Brain microvascular endothelial cell (primary cell): ENCODE measurements around the gene C2CD2L.

Source experiments
- DNase-seq: peaks from one replicate; pipeline ENCODE4 v3.0.0-alpha.2; 2020
- H3K27ac ChIP-seq: fragments of 250-450 bp; sonication (Bioruptor Pico); 2 replicates; pipeline ENCODE4 v1.5.1; 2020; ENCODE audit warnings: mild to moderate bottlenecking, moderate library complexity
- H3K27me3 ChIP-seq: fragments of 250-450 bp; sonication (Bioruptor Pico); replicated peaks from 2 replicates; pipeline ENCODE4 v1.5.1; 2020; ENCODE audit warnings: mild to moderate bottlenecking
- H3K36me3 ChIP-seq: fragments of 250-450 bp; sonication (Bioruptor Pico); replicated peaks from 2 replicates; pipeline ENCODE4 v1.5.1; 2020; ENCODE audit warnings: mild to moderate bottlenecking
- H3K4me3 ChIP-seq: 2 replicates; pipeline ENCODE4 v1.5.1; 2011; ENCODE audit warnings: low read depth, mild to moderate bottlenecking, control low read depth, low read length, moderate library complexity
- in situ Hi-C: cut with HindIII; loops from 2 replicates; pipeline ENCODE4 v1.10.0; 2017; ENCODE audit warnings: low sequenced_read_pairs, low pct_ligation_motif_present
- TF ChIP-seq, protein P1 (sequence below): IDR thresholded peaks from 2 replicates; pipeline ENCODE4 v1.5.1; 2011; ENCODE audit warnings: low read depth, mild to moderate bottlenecking, moderate library complexity, low read length, control low read depth, inconsistent platforms; ENCODE audit errors: missing control alignments

C2CD2L gene

DNA sequence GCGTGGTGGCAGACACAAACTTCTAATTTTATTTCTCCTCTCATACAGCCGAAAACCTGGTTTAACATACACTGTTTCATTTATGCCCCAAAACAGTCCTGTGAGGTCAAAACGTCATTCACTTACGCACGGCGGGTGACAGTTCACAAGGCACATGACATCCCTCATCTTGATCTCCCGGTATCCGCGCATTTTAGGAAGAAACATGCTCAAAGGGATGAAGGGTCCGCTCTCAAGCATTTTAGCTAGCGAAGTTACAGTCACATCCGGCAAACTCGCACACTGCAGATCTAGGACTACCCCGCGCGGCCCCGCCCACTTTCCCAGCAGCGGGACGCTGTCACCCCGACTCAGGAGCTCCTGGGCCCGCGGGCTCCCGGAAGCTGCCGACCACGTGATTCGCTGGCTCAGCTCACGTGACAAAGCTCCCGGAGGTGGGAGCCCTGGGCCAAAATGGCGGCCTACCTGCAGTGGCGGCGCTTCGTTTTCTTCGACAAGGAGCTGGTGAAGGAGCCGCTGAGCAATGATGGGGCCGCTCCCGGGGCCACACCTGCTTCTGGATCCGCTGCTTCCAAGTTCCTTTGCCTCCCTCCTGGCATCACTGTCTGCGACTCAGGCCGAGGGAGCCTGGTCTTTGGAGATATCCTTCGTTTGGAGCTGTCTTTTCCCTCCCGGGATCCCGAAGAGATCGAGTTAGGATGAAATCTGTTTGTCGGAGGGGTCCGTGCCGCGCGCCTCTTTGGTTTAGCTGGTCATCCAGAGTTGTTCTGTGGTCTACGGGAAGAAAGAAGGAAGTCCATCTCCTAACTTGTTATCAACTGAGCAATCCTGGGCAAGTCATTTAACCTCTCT is 39.5 kb upstream of the C2CD2L start, which contains the start of gene VPS11:
Gene VPS11, plus strand, starts transcription at position 448 of the 852 bp plus-strand sequence. Its CDS starts 6 bp downstream, at position 454.
- Histone ChIP-seq H3K27me3 (no peaks in the 10 kb centered on the region), H3K36me3 (peaks cover 18% of the 10 kb centered on the region), H3K27ac (peak within 1 kb of the TSS; percentile 63), H3K4me3 (peak within 1 kb of the TSS; percentile 96)
- peak; percentile 95 for DNase-seq
- TF ChIP-seq, protein P1, sequence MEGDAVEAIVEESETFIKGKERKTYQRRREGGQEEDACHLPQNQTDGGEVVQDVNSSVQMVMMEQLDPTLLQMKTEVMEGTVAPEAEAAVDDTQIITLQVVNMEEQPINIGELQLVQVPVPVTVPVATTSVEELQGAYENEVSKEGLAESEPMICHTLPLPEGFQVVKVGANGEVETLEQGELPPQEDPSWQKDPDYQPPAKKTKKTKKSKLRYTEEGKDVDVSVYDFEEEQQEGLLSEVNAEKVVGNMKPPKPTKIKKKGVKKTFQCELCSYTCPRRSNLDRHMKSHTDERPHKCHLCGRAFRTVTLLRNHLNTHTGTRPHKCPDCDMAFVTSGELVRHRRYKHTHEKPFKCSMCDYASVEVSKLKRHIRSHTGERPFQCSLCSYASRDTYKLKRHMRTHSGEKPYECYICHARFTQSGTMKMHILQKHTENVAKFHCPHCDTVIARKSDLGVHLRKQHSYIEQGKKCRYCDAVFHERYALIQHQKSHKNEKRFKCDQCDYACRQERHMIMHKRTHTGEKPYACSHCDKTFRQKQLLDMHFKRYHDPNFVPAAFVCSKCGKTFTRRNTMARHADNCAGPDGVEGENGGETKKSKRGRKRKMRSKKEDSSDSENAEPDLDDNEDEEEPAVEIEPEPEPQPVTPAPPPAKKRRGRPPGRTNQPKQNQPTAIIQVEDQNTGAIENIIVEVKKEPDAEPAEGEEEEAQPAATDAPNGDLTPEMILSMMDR: no peak
- in situ Hi-C loops: no loop called here

DNA sequence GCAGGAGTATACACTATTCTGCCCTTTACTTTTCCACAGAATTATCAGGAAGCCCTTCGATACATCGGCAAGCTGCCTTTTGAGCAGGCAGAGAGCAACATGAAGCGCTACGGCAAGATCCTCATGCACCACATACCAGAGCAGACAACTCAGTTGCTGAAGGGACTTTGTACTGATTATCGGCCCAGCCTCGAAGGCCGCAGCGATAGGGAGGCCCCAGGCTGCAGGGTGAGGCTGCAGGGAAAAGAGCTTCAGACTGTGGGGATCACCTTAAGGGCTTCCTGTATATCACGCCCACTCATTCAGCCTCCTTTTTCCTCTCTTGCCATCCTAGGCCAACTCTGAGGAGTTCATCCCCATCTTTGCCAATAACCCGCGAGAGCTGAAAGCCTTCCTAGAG is 29.3 kb upstream of the C2CD2L start:
- H3K4me3 ChIP-seq: no peak overlapping the region
- H3K36me3 ChIP-seq: peaks cover 50% of the 10 kb centered on the region
- TF ChIP-seq, protein P1: no peak
- no peaks in the 10 kb centered on the region for H3K27me3 ChIP-seq
- DNase-seq: no peak
- in situ Hi-C loops: no loop called here
- no peak overlapping the region for H3K27ac ChIP-seq

DNA sequence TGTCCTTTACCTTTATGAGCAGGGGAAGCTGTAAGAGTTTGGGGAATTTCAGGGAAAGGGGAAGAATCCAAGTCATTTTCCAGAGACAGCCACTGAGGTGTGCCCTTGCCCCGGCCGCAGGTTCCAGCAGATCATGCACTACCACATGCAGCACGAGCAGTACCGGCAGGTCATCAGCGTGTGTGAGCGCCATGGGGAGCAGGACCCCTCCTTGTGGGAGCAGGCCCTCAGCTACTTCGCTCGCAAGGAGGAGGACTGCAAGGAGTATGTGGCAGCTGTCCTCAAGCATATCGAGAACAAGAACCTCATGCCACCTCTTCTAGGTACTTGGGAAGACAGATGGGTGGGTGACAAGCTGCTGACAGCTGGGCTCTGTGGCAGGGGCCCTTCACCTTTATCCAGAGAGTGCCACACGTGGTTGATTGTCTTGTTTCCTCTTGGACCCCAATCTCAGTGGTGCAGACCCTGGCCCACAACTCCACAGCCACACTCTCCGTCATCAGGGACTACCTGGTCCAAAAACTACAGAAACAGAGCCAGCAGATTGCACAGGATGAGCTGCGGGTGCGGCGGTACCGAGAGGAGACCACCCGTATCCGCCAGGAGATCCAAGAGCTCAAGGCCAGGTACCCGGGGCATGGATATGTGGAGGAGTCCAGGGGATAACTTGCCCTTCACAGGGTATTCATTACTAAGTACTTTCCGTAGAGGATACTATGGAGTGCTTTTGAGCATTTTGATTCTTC is 28.3 kb upstream of the C2CD2L start:
- no peak for DNase-seq
- in situ Hi-C loops: no loop called here
- no peaks in the 10 kb centered on the region for H3K27me3 ChIP-seq
- TF ChIP-seq, protein P1: no peak
- peaks cover 40% of the 10 kb centered on the region for H3K36me3 ChIP-seq
- no peak overlapping the region for H3K27ac ChIP-seq
- no peak overlapping the region for H3K4me3 ChIP-seq

DNA sequence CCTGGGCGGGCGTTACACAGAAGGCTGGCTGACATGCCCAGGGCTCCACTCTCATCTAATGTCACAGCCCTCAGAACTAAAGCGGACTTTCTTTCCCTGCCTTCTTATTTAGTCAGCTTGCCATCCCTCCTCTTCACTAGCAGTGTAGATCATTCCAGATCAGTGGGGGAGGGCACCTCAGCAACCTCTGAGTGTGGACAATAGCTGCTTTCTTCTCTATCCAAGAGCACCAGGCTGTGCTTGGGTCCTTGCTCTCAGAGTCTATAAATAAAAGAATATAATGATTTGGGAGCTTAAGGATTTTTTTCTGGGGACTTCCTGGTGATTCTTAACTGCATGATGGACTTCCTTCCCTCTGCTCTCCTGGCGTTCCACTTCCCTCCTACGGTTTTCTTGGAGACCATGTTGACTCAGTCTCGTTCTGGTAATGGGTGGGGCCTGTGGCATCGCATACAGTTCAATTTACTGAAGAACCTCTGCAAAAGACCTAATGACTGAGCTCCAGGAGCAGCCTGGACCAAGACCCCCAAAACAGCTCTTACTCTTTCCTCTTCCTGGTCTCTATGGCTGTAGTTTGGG is 25.4 kb upstream of the C2CD2L start:
- no peak overlapping the region for H3K27ac ChIP-seq
- H3K36me3 ChIP-seq: peaks cover 26% of the 10 kb centered on the region
- no peak overlapping the region for H3K4me3 ChIP-seq
- H3K27me3 ChIP-seq: no peaks in the 10 kb centered on the region
- in situ Hi-C loops: no loop called here
- TF ChIP-seq, protein P1: no peak
- DNase-seq: no peak

DNA sequence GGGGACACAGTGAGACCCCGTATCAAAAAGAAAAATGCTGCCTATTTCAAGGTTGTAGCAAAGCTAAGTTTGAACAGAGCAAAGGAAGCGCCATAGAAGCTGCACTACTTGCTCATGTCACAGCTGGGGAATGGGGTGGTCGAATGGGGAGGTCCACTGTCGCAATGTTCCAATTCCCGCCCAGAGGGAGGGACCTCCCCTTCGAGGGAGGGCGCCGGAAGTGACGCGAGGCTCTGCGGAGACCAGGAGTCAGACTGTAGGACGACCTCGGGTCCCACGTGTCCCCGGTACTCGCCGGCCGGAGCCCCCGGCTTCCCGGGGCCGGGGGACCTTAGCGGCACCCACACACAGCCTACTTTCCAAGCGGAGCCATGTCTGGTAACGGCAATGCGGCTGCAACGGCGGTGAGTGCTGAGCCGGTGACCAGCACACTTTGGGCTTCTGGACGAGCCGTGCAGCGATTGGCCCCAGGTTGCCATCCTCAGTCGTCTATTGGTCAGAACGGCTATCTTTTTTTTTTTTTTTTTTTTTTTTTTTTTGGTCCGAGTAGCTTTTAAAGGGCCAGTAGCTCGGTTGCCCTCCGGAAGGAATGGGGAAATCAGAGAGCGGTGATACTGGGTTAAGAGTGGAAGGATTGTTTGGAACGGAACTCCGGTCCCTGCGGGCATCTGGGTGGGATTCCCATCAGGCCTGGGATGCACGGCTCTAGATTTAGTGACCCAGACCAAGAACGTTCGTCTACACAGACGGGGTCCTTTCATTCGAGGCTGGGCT is 22.3 kb upstream of the C2CD2L start, which contains the start of gene HMBS:
Gene HMBS, plus strand, starts transcription at position 219 of the 774 bp plus-strand sequence. Its CDS starts 153 bp downstream, at position 372.
- Histone ChIP-seq H3K36me3 (peaks cover 4% of the 10 kb centered on the region), H3K4me3 (peak within 1 kb of the TSS; percentile 86), H3K27ac (peak within 1 kb of the TSS; percentile 81), H3K27me3 (no peaks in the 10 kb centered on the region)
- TF ChIP-seq, protein P1: no peak
- in situ Hi-C loops: no loop called here
- peak; percentile 90 for DNase-seq
